Measurements from ENCODE around the gene ENPP7. TPM values are rescaled to one million over a fixed set of nuclear protein-coding genes. Genes with fewer than 3 reads are reported as not detected.

Gene ENPP7
- not detected for total RNA-seq

- ATAC-seq (no peak), DNase-seq (ENCODE audit: low spot score) (no peak)
- intact Hi-C loops (cut with DNase I) = no loop called here
Observed at GRCh38 chr17:79730769-79731483, at the start of gene ENPP7. Gene ENPP7 (plus strand): TSS chr17:79730943. CDS start chr17:79731140, 197 bp downstream.

DNA sequence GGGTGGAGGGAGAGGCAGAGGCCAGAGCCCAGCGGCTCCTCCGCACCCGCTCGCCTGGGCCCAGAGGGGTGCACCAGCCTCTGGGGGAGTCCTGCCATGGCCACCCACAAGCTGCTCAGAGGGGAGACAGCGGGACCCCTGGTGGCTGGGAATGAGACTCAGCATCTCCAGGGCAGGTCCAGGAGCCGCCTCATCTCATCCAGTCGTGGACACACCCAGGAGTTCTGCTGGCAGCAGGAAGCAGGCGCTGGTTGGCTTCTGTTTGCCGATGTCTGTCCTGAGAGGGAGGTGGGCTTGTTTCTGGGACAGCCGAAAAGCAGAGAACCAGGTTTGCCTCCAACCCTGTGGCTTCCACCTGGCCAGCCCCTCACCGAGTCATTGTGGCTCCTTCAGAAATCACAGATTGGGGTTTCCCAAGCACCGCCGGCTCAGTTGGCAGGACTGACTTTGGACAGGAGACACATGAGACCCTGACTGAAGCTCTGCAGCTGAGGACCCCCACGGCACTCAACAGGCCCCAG, 49.6 kb upstream of the ENPP7 start:
- no peak for DNase-seq (ENCODE audit: low spot score)
- ATAC-seq = no peak
- intact Hi-C loops (cut with DNase I) = no loop called here

DNA sequence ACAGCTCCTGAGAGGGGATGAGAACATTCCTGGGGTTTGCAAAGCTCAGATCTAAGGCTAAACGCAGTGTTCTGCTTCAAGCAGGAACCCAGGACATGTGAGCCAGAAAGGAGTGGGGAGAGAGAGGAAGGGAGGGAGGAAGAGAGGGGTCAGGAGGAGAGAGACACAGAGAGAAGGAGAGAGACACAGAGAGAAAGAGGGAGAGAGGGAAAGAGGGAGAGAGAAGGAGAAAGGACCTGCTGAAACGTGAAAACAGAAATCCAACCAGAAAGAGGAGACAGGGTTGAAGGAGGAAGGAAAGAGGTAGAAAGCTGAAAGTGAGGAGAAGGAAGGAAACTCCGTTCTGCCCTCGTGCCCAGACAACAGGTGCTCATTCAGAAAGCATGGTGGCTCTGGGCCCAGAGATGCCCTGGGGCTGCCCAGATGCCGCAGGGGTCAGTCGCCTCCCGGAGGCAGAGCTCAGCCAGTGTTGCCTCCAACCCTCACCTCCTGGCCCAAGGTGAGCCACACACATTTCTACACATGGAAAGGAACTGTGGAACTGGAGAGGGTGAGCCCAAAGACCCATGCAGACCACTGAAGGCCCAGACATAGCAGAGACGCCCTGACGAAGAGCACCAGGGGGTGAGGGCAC, 49.0 kb upstream of the ENPP7 start:
- intact Hi-C loops (cut with DNase I) = no loop called here

GRCh38 chr17:79683365-79683764, 47.4 kb upstream of the ENPP7 start:
- ATAC-seq (no peak), DNase-seq (ENCODE audit: low spot score) (no peak)
- intact Hi-C loops (cut with DNase I) = no loop called here

More for the DNA sequence above, 49.0 kb upstream of the ENPP7 start:
- ATAC-seq (no peak), DNase-seq (ENCODE audit: low spot score) (no peak)

- no peak for DNase-seq (ENCODE audit: low spot score)
- intact Hi-C loops (cut with DNase I) = no loop called here
- ATAC-seq = no peak
Observed at GRCh38 chr17:79684132-79684985, 46.4 kb upstream of the ENPP7 start.

DNA sequence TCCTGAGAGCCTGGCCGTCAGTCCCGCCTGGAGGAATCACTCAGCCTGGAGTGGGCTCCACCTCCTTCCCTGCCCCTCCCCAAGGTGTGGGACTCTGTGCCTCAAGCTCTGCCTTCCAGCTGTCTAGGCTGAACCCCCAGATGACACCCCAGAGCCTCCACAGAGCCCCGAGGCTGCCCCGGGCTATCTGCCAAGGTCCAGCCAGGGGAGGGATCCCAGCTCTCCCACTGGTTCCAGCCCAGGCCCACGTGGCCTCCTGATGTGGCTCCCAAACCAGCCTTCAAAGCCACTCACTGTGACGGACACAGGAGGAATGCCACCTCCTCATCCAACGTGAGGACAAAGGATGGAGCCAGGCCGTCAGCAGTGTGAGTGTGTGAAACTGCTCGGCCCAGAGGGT, 45.6 kb upstream of the ENPP7 start:
- DNase-seq (ENCODE audit: low spot score) (no peak), ATAC-seq (no peak)
- intact Hi-C loops (cut with DNase I) = no loop called here

DNA sequence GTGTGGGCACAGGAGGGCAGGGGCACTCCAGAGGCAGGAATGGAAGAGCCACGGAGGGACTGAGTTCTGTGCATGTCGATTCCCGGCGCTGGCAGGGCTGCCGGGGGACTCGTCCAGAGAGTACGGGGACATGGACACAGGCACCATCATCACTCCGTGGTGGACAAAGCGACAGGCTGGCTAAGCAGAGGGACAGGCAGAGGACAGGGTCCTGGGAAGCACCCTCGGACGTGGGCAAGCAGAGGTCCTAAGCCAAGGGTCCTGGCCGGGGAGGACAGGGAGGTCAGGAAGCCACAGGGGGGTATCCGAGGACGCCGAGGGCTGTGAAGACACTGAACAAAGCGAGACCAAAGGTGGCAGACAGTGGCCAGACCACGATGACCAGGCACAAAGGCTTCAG, 44.3 kb upstream of the ENPP7 start:
- DNase-seq (ENCODE audit: low spot score) = no peak
- intact Hi-C loops (cut with DNase I) = no loop called here
- no peak for ATAC-seq

- intact Hi-C loops (cut with DNase I) = no loop called here
- no peak for DNase-seq (ENCODE audit: low spot score)
- no peak for ATAC-seq
Observed at GRCh38 chr17:79690466-79690865, 40.3 kb upstream of the ENPP7 start.

- ATAC-seq (no peak), DNase-seq (ENCODE audit: low spot score) (no peak)
- intact Hi-C loops (cut with DNase I) = no loop called here
Observed at GRCh38 chr17:79690988-79691836, 39.5 kb upstream of the ENPP7 start.

DNA sequence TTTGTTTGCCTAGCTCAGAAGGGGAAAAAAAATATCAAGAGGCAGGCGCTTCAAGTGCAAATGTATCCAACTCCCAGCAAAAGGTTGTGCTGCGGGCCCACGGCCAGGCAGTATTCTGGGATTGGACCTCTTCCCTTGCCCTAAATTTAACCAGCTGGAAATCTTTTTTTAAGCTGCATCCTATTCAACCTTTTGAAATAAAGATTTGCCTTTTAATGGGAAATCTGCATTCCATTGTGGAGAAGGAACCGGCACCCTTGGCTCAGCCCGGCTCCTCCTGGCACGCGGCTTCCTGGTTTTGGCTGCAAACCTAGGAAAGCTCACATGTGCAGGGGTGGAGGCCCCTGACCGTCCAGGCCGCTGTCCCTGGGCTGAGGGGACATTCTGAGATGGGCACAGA, 38.8 kb upstream of the ENPP7 start:
- DNase-seq (ENCODE audit: low spot score) (no peak), ATAC-seq (peak; percentile 61)
- intact Hi-C loops (cut with DNase I) = no loop called here

DNA sequence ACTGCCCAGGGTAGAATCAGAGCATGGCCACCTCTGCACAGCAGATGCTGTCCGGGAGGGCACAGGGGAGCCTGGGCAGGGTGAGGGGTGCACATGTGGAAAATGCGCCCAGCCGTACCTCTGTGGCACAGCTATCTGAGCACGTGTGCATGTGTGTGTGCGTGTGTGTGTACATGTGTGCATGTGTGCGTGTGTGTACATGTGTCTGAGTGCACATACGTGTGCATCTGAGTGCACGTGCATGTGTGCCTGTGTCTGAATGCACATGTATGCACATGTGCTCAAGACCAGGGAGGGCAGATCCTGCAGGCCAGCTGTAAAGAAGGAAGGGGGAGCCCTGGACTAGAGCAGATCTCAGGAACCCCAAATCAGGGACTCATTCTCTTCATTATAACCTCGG, 37.3 kb upstream of the ENPP7 start:
- no peak for ATAC-seq
- DNase-seq (ENCODE audit: low spot score) = no peak
- intact Hi-C loops (cut with DNase I) = no loop called here

DNA sequence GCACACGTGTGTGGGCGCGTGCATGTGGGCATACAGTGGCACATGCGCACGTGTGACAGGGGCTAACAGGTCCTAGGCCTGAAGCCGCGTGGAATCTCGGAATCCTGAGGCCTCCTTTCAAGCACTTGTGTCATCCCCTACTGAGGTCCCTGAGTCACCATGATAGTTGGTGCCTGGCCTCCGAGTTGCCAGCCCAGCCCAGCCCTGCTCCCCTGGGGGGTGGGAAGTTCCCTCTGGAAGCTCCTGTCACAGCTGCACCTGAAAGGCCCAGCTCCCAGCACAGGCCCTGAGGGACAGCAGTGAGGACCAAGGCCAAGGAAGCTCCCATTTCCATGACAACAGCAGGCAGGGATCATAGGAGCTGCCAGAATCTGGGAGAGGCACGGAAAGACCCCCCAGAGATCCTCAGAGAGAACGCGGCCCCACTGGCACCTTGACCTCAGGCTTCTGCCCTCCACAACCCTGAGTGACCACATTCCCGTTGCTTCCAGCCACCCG, 35.4 kb upstream of the ENPP7 start:
- intact Hi-C loops (cut with DNase I) = no loop called here
- no peak for DNase-seq (ENCODE audit: low spot score)
- peak; percentile 5 for ATAC-seq

DNA sequence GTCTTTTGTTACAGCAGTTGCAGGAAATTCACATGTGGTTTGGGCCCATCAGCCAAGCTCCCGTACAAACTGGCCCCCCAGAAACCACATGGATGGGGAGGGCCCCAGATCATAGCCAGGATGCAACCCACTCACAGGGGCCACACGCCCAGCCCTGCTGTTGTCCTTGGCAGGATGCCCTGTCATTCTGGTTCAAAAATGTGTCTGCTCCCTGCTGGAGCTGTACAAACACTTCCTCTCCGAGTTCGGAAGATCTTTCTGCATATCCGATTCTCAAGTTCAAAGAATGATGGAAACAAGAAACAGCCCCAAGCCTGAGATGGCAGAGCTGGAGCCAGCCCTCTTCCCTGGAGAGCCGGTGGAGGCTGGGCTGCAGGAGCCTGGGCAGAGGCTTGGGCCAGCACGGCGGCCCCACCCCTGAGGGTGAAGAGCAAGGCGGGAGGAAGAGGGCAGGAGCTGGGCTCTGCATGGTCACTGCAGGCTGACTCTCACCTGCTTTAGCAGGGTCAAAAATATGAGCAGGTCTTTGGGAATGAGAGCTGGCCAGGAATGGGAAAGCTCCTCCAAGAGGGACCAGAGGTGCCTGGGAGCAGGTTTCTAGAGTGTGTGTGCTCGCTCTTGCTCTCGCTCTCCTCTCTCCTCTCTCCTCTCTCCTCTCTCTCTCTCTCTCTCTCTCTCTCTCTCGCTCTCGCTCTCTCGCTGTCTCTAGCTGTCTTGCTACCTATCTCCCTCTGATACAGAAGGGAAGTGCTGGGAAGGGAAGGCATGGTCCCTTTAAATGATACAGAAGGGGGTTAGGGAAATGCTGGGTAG, 34.7 kb upstream of the ENPP7 start:
- intact Hi-C loops (cut with DNase I) = no loop called here
- DNase-seq (ENCODE audit: low spot score) (no peak), ATAC-seq (peak; percentile 47)

DNA sequence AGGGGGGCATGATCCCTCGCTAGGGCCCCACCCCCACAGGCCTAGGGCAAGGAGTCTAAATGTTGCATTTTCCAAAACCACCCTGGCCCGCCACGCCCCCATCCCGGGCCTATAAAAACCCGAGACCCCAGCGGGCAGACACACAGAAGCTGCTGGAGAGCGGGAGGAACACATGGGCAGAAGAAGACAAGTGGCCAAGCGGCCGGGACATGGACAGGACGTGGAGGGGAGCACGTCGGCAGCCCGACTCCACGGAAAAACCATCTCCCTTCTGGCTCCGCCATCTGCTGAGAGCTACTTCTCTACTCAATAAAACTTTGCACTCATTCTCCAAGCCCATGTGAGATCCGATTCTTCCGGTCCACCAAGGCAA, 34.1 kb upstream of the ENPP7 start:
- ATAC-seq = no peak
- intact Hi-C loops (cut with DNase I) = no loop called here
- no peak for DNase-seq (ENCODE audit: low spot score)

- intact Hi-C loops (cut with DNase I) = no loop called here
- ATAC-seq (no peak), DNase-seq (ENCODE audit: low spot score) (no peak)
Observed at GRCh38 chr17:79698146-79698846, 32.4 kb upstream of the ENPP7 start.

- DNase-seq (ENCODE audit: low spot score) (no peak), ATAC-seq (no peak)
- intact Hi-C loops (cut with DNase I) = loop anchor here (10.0 kb wide), 2 partner anchors 305 to 605 kb away; no protein-coding TSS in a partner anchor
Observed at GRCh38 chr17:79699386-79700036, 31.2 kb upstream of the ENPP7 start.

DNA sequence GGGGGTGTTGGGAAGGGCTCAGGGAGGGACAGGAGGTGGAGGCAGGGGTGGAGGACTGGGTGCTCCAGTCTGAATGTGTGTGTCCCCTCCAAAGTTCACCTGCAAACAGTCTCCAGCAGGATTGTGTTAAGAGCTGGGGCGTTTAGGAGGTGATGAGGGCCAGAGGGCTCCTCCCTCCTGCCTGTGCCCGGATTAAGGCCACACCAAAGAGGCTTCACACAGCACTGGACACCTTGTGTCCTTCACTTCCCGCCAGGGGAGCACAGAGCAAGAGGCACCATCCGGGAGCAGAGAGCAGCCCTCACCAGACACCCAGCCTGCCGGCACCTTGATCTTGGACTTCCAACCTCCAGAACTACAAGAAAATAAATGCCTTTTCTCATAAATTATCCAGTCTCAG, 30.2 kb upstream of the ENPP7 start:
- intact Hi-C loops (cut with DNase I) = loop anchor here (10.0 kb wide), 2 partner anchors 306 to 606 kb away; no protein-coding TSS in a partner anchor
- no peak for ATAC-seq

More for the DNA sequence above, 30.2 kb upstream of the ENPP7 start:
- no peak for DNase-seq (ENCODE audit: low spot score)
